ENCODE measurements around the gene BRD1.

DNA sequence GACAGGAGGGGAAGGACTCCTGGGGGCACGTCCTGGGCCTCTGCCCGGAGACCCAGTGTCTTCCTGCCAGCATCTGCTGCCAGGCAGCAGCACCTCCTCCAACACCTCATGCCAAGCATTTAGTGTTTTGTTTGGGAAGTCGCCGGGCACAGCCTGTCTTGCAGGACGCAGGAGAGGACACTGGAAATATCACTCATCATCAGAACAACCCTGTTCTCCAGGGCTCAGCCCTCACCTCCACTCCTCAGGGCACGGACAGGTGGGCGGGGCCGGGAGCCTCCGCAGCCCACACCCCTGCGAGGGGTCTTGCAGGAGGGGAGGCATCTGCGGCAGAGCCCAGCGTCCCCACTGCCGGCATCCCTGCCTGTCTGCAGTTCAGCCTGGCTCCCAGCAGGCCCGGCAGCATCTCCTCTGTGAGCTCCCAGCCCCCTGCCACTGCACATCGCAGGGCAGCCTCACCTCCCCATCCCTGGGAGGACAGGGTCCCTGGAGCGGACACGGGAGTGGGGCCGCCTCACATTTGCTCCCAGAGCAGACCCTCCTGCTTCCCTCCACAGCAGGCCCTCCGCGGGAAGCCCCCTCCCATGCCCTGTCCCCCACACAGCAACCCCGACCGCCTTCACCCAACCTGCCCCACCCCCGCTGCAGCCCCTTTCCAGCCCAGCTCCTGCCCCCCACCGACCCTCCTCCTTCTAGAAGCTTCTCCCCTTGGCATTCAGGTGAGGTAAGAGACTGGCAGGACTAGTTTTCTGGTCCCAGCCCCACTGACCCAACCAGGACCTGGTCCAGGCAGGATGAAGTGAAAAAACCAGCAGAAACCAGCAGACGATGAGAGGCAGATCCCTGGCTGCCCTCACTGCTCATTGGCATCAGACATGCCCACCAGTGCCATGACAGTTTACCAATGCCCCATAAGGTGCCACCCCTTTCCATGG is 72.7 kb downstream of the BRD1 start:
- no peak for TF ChIP-seq SUZ12 (IDR thresholded peaks at IDR 0.05)
- TF ChIP-seq FOXK2 (IDR thresholded peaks at IDR 0.05): no peak
- no peak for TF ChIP-seq FOXA1 (IDR thresholded peaks at IDR 0.05)
- TF ChIP-seq TARDBP (IDR thresholded peaks at IDR 0.05): no peak
- no peak for TF ChIP-seq BHLHE40 (IDR thresholded peaks at IDR 0.05; ENCODE audit: borderline replicate concordance)
